GM23338 (cell line): ENCODE measurements around the gene BIRC3. TPM values are rescaled to one million over a fixed set of nuclear protein-coding genes. Genes with fewer than 3 reads are reported as not detected.

Source experiments
- ATAC-seq: fragments of 200-7000 bp; cut with Tn5 transposase; 3 replicates; pipeline ENCODE4 v1.9.1; 2020
- DNase-seq: peaks from one replicate; pipeline ENCODE4 v3.0.0-alpha.2; 2015; ENCODE audit warnings: low spot score
- H2AFZ ChIP-seq: fragments of 200-600 bp; sonication (generic); 2 replicates; pipeline ENCODE4 v1.8.0; 2016; ENCODE audit warnings: antibody characterized with exemption, mild to moderate bottlenecking, moderate library complexity
- H3F3A ChIP-seq: fragments of 200-600 bp; sonication (generic); replicated peaks from 2 replicates; pipeline ENCODE4 v1.8.0; 2017; ENCODE audit warnings: antibody characterized with exemption, mixed run types, low read depth
- H3K27ac ChIP-seq: fragments of 200-600 bp; sonication (generic); 2 replicates; pipeline ENCODE4 v1.6.1; 2016; ENCODE audit warnings: low read depth
- H3K27me3 ChIP-seq: fragments of 200-600 bp; sonication (generic); 2 replicates; pipeline ENCODE4 v1.8.0; 2016; ENCODE audit warnings: mild to moderate bottlenecking, mixed run types, moderate library complexity; ENCODE audit not compliant: insufficient read depth
- H3K36me3 ChIP-seq: fragments of 200-600 bp; sonication (generic); 2 replicates; pipeline ENCODE4 v1.8.0; 2016; ENCODE audit warnings: mild to moderate bottlenecking; ENCODE audit not compliant: insufficient read depth
- H3K4me1 ChIP-seq: fragments of 200-600 bp; sonication (generic); 2 replicates; pipeline ENCODE4 v1.8.0; 2016; ENCODE audit warnings: mild to moderate bottlenecking, moderate library complexity; ENCODE audit not compliant: insufficient read depth
- H3K4me2 ChIP-seq: fragments of 200-600 bp; sonication (generic); 2 replicates; pipeline ENCODE4 v1.7.1; 2017; ENCODE audit warnings: mixed run types
- H3K4me3 ChIP-seq: fragments of 200-600 bp; sonication (generic); 2 replicates; pipeline ENCODE4 v1.6.1; 2016; ENCODE audit warnings: mixed run types
- H3K79me2 ChIP-seq: fragments of 200-600 bp; sonication (generic); replicated peaks from 2 replicates; pipeline ENCODE4 v1.8.0; 2017; ENCODE audit warnings: mild to moderate bottlenecking; ENCODE audit not compliant: insufficient read depth
- H3K9me2 ChIP-seq: fragments of 200-600 bp; sonication (generic); 2 replicates; pipeline ENCODE4 v1.8.0; 2017; ENCODE audit not compliant: insufficient read depth
- H4K20me1 ChIP-seq: fragments of 200-600 bp; sonication (generic); replicated peaks from 2 replicates; pipeline ENCODE4 v1.8.0; 2017; ENCODE audit warnings: mild to moderate bottlenecking; ENCODE audit not compliant: insufficient read depth
- H3K27ac Mint-ChIP-seq: 2 replicates; pipeline ENCODE4 v1.8.0; 2020; ENCODE audit warnings: inconsistent platforms, mild to moderate bottlenecking, moderate library complexity, mixed read lengths
- H3K27me3 Mint-ChIP-seq: 3 replicates; pipeline ENCODE4 v1.8.0; 2022; ENCODE audit warnings: low read depth, mild to moderate bottlenecking, moderate library complexity, mixed read lengths, inconsistent platforms; ENCODE audit not compliant: insufficient read depth, poor library complexity
- H3K36me3 Mint-ChIP-seq: 3 replicates; pipeline ENCODE4 v1.8.0; 2021; ENCODE audit warnings: low read depth, mild to moderate bottlenecking, inconsistent platforms, moderate library complexity, mixed read lengths
- H3K4me1 Mint-ChIP-seq: 3 replicates; pipeline ENCODE4 v1.8.0; 2020; ENCODE audit warnings: mild to moderate bottlenecking, inconsistent platforms, mixed read lengths
- H3K4me3 Mint-ChIP-seq: 3 replicates; pipeline ENCODE4 v1.8.0; 2021; ENCODE audit warnings: moderate library complexity, mild to moderate bottlenecking, inconsistent platforms, mixed read lengths
- H3K9me3 Mint-ChIP-seq: 3 replicates; pipeline ENCODE4 v1.8.0; 2020; ENCODE audit warnings: moderate library complexity, mild to moderate bottlenecking, inconsistent platforms, mixed read lengths
- CREB1 ChIP-seq: fragments of 250-450 bp; sonication (Bioruptor Pico); IDR thresholded peaks from 2 replicates; pipeline ENCODE4 v1.5.0; 2020; ENCODE audit warnings: low read depth, mild to moderate bottlenecking, moderate library complexity
- EZH2 ChIP-seq: fragments of 200-600 bp; sonication (generic); IDR thresholded peaks from one replicate; pipeline ENCODE4 v1.8.0; 2017; ENCODE audit warnings: antibody characterized with exemption, mild to moderate bottlenecking, low read depth; ENCODE audit not compliant: unreplicated experiment
- EZH2phosphoT487 ChIP-seq: fragments of 200-600 bp; sonication (generic); IDR thresholded peaks from one replicate; pipeline ENCODE4 v1.8.1; 2018; ENCODE audit warnings: antibody characterized with exemption; ENCODE audit not compliant: unreplicated experiment
- JUNB ChIP-seq: IDR thresholded peaks from one replicate; pipeline ENCODE4 v1.6.1; 2016; ENCODE audit warnings: antibody characterized with exemption; ENCODE audit not compliant: unreplicated experiment
- NANOG ChIP-seq: IDR thresholded peaks from 2 replicates; pipeline ENCODE4 v1.6.1; 2016; ENCODE audit warnings: antibody characterized with exemption, borderline replicate concordance
- POLR2AphosphoS5 ChIP-seq: IDR thresholded peaks from 2 replicates; pipeline ENCODE4 v1.6.1; 2016; ENCODE audit warnings: antibody characterized with exemption, low read depth
- REST ChIP-seq: IDR thresholded peaks from one replicate; pipeline ENCODE4 v1.6.1; 2018; ENCODE audit warnings: antibody characterized with exemption; ENCODE audit not compliant: unreplicated experiment
- STAT1 ChIP-seq: IDR thresholded peaks from one replicate; pipeline ENCODE4 v1.6.1; 2016; ENCODE audit warnings: antibody characterized with exemption; ENCODE audit not compliant: unreplicated experiment
- ZNF331 ChIP-seq: fragments of 250-450 bp; sonication (Bioruptor Pico); IDR thresholded peaks from 2 replicates; pipeline ENCODE4 v1.5.0; 2020; ENCODE audit warnings: low read depth, mild to moderate bottlenecking, moderate library complexity
- ZNF462 ChIP-seq: fragments of 250-450 bp; sonication (Bioruptor Pico); IDR thresholded peaks from 2 replicates; pipeline ENCODE4 v1.5.0; 2020; ENCODE audit warnings: mild to moderate bottlenecking, moderate library complexity
- polyA plus RNA-seq: library from polyadenylated mRNA; unstranded; fragments of >200 nt; fragmentation: Nextera tagmentation; extraction: Ambion mirVana; gene quantifications from 2 replicates; pipeline ENCODE4 v1.2.1, GENCODE V29; 2016
- total RNA-seq: library from RNA; depleted of rRNA; stranded (reverse); fragments of >200 nt; shearing (Covaris generic); gene quantifications from 2 replicates; pipeline ENCODE4 v1.2.3, GENCODE V29; 2014
- TF ChIP-seq, protein P1 (sequence below), 2 experiments: fragments of 200-600 bp in 1 of 2; sonication (generic) in 1 of 2; conservative IDR thresholded peaks; 2 replicates each; pipeline versions ENCODE4 v1.5.1 to v1.6.1; 2016 to 2017; ENCODE audit warnings: antibody characterized with exemption in 2 of 2, low read depth in 2 of 2, mild to moderate bottlenecking in 2 of 2, moderate library complexity in 1 of 2

BIRC3 gene
- total and polyA plus RNA-seq, 2 experiments from 2014 or later, result 0.03 TPM; not detected in 1

- Mint-ChIP-seq H3K9me3 (no peaks in the 10 kb centered on the region), H3K36me3 (peaks cover 20% of the 10 kb centered on the region; the same call in 2 of the 3 replicates), H3K27ac (no peak overlapping the region), H3K4me1 (peaks cover 18% of the 10 kb centered on the region), H3K27me3 (peaks cover 5% of the 10 kb centered on the region), H3K4me3 (no peak overlapping the region)
- H3K27ac ChIP-seq, result no peak overlapping the region
- no peak for DNase-seq
- H3K4me2 ChIP-seq, result no peak overlapping the region
- H3K4me1 ChIP-seq, result no peaks in the 10 kb centered on the region
- no peaks in the 10 kb centered on the region for H3K79me2 ChIP-seq
- no peaks in the 10 kb centered on the region for H3K27me3 ChIP-seq
- ATAC-seq, result no peak
- H3K9me2 ChIP-seq, result no peaks in the 10 kb centered on the region
- TF ChIP-seq POLR2AphosphoS5 (no peak), NANOG (no peak), EZH2 (no peak), CREB1 (CRISPR knock-in tag) (no peak), ZNF462 (CRISPR knock-in tag) (no peak), ZNF331 (CRISPR knock-in tag) (no peak), EZH2phosphoT487 (no peak), REST (no peak), STAT1 (no peak), JUNB (no peak)
- TF ChIP-seq, protein P1, sequence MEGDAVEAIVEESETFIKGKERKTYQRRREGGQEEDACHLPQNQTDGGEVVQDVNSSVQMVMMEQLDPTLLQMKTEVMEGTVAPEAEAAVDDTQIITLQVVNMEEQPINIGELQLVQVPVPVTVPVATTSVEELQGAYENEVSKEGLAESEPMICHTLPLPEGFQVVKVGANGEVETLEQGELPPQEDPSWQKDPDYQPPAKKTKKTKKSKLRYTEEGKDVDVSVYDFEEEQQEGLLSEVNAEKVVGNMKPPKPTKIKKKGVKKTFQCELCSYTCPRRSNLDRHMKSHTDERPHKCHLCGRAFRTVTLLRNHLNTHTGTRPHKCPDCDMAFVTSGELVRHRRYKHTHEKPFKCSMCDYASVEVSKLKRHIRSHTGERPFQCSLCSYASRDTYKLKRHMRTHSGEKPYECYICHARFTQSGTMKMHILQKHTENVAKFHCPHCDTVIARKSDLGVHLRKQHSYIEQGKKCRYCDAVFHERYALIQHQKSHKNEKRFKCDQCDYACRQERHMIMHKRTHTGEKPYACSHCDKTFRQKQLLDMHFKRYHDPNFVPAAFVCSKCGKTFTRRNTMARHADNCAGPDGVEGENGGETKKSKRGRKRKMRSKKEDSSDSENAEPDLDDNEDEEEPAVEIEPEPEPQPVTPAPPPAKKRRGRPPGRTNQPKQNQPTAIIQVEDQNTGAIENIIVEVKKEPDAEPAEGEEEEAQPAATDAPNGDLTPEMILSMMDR (conservative IDR thresholded peaks at IDR 0.05; ENCODE audit: low read depth in 2 of 2), result no peak
- H4K20me1 ChIP-seq, result no peaks in the 10 kb centered on the region
- H3K4me3 ChIP-seq, result no peak overlapping the region
- H3F3A ChIP-seq, result no peaks in the 10 kb centered on the region
- no peak overlapping the region for H2AFZ ChIP-seq
- no peaks in the 10 kb centered on the region for H3K36me3 ChIP-seq
These were observed 65.1 kb downstream of the BIRC3 start for GRCh38 chr11:102382384-102382783.
